GM21717 (cell line): Measurements from ENCODE around the gene IFT57.

Source experiments
- ATAC-seq: cut with Tn5 transposase; IDR thresholded peaks from one replicate; pipeline ENCODE4 v1.9.1; 2021; ENCODE audit warnings: mild to moderate bottlenecking, moderate library complexity; ENCODE audit not compliant: unreplicated experiment

Gene IFT57

DNA sequence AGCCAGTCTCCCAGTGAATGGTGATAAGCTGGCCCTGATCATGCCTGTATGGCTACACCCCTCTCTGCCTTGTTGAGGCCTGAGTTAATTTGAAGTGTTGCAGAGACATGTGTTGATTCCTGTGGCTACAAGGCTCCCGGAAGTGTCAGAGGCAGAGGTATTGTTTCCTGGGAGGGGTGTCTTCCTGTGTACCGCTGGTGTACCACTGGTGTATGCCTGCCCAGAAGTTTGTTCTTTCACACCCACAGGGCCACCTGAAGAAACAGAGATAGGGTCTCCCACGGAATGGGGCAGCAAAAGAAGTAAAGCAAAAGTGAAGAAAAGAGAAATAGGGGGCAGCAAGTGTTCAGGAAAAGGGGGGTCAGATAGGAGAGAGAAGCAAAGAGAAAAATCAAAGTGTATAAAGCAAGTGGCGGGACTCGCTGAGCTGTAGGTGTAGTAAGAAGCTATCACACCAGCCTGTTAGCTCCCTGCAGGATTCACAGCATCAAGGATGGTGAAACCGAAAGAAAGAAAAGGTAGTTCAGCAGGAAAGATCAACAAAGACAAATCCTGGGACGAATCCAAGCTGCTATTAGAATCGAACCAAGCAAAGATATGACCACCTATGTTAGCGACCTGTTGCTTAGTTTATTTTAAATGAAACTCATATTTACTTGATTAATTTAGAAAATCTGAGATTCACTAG is 94.8 kb downstream of the IFT57 start:
- no peak for ATAC-seq

DNA sequence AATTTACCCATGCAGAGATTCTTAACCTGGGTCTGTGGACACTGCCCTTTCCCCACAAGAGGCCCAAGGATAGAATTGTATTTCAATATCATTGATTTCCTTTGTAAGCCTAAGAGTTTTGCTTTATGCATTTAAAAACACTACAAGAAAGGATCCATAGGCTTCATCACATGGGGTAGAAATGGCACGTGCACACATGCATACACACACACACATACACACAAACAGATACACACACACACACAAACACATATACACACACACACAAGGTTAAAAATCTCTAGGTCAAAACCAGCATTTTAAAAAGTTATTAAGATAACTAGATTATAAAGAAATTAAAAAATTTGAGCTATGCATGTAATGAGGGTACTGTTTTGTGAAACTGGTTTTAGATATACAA is 95.9 kb downstream of the IFT57 start:
- ATAC-seq, result no peak

DNA sequence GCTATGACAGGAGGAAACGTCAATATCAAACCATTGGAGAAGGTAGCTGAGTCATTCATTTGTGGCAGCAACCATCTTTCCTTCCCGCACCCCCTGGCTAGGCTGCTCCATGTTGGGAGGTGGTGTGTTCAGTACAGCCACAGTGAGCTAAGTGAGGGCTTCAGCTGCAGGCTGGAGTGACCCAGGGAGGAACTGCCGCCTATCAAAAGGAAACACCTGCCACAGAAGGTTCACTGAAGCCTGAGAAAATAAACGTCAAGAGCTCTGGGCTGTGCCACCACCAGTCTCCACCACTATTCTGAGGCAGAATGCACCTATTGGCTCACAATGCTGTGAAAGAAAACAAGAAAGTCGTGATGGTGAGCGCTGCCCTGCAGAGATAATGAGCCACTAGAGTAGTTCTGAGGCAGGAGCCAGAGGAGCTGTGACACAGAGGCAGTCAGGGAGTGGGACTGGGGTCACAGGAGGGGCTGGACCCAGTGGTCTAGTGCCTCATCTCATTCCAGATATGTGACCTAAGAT is 96.6 kb downstream of the IFT57 start:
- ATAC-seq, result peak; percentile 50

DNA sequence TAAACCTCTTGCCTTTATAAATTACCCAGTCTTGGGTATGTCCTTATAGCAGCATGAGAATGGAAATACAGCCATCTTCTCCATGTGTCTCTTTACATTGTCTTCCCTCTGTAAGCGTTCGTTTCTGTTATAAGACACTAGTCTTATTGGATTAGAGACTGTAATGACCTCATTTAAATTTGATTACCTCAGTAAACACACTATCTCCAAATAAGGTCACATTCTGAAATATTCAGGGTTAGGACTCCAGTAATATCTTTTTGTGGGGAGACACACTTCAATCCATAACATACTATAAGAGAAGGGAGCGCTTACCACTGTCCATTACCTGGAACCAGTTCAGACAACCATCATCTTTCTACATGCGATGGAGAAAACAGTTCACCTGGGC is 97.1 kb downstream of the IFT57 start:
- ATAC-seq, result no peak

DNA sequence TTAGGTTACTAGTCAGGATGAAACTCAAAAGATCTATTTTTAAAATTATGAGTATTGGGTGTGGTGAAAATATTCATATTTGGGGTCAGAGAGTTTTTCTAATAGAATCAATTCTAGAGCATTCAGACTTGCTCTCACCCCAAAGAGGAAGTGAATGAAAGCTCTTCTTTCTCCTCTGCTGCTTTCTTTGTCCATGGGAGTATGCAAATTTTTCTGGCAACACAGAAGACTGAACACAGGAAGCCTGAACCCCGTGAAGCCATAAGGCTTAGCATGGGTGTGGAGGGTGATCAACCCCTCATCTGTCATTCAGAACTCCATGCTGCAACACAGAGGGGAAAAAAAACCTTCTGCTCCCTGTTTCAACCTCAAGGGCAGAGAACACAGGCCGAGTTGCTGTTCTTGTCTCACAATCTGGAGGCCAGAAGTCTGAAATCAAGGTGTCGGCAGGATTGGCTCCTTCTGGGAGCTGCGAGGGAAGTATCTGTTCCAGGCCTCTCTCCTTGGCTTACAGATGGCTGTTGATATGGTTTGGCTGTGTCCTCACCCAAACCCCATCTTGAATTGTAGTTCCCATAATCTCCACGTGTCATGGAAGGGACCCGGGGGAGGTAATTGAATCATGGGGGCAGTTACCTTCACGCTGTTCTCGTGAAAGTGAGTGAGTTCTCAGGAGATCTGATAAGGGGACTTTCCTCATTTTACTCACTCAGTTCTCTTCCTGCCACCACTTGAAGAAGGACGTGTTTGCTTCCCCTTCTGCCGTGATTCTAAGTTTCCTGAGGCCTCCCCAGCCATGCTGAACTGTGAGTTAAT is 97.7 kb downstream of the IFT57 start:
- ATAC-seq, result peak; percentile 87

DNA sequence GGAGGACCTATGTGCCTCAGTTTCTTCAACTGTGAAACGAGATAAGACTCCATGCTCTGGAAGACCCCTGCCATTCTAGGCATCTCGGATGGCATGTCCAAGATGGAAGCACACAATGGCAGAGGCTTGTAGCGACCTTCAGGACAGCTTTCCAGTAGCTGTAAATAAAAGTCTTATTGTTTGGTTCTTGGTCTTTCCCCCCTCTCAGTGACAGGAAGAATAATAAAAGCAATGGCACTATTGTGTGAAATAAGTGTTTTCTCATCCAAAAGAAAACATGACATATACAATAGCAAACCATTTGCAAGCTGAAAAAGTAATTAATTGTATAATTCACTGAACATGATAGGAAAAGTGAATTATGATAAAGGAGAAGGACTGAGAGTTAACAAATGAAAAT is 98.9 kb downstream of the IFT57 start:
- ATAC-seq, result no peak

DNA sequence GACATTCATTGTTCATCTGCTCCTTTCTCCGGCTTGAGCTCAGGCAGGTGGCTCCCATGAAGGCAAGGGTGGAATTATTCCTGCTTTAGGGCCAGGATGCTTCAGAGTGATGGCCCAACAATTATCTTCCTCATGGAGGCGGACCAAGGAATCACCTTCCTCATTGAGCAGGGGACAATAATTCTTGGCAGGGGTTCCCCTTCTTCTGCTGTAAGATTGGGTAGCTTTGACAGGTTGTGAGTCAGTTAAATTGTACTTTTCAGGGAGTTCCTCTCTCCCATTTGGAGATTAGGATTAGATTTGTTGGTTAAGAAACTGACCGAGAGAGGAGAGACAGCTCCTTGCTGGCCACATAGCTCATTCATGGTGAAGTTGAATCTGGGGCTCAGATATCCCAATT is 99.9 kb downstream of the IFT57 start:
- ATAC-seq, result no peak

DNA sequence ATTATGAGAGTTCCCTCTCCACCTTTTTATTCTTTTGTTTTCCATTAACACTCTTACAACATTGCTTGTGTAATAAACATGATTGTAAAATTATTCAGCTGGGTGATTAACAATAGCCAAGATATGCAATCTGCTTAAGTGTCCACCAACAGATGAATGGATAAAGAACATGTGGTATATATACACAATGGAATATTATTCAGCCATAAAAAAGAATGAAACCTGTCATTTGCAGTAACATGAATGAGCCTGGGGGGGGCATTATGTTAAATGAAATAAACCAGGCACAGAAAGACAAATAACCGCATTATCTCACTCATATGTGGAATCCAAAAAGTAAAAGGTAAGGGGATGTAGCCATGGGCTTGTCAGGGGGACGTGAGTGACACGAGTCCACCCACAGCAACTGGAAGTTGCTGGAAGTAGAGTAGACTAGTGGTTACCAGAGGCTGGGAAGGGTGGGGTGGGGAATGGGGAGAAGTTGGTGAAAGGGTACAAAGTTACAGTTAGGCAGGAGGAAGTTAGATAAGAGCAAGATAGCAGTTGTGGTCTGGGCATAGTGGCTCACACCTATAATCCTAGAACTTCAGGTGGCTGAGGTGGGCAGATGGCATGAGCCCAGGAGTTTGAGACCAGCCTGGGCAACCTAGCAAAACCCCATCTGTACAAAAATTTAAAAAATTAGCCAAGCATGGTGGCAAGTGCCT is 102.7 kb downstream of the IFT57 start:
- no peak for ATAC-seq

DNA sequence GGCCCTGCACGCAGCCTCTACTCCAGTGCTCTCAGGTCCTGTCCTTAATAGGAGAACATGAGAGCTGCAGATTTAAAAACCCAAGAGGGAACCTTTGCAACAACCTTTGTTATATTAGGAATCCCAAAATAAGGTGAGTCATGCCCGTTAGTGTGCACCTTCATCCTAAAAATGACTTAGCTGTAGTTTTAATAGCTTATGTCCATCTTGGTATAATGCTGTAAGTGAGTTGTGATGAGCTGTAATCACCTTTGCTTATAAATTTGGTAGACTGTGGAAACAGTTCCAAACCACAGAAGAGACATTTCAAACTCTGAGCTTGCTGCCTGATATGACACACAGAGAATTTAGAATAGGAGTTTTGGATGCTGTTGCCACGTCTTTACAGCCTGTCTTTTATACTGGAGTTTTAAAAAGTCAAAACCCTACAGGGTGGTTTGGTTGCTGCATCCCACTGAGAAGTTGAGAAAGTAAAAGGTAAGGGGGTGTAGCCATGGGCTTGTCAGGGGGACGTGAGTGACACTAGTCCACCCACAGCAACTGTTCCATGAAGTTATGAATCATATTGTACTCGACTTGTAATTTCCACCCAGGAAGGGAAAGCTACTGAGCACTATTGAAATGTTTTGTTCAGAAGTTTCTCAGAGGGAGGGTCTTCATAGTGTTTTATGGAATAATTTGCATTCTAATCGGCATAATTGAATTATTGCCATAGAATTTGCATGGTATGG is 104.0 kb downstream of the IFT57 start:
- no peak for ATAC-seq

DNA sequence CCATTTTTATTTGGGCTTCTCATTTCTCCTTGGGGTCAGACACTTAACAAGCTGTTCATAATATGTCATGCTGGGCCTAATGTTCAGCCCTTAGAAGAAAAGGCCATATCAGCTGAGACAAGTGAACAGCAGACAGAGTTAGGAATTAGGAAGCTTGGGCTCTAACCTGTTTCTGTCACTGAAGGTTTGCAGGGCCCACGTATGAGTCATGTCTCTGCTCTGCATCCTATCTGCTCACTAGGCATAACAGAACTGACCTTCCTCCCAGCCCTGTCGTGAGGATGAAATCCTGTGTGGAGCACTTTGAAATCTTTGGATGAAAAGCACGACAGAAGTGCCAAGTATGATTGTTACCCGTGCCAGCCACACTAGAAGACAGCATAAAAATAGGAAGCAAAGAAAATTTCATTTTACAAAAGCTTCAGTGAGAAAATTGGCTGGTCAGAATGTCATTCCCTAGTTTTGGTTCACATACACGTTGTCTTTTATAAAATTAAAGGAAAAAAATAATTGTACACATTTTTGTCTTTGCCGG is 104.9 kb downstream of the IFT57 start:
- ATAC-seq, result peak; percentile 53

DNA sequence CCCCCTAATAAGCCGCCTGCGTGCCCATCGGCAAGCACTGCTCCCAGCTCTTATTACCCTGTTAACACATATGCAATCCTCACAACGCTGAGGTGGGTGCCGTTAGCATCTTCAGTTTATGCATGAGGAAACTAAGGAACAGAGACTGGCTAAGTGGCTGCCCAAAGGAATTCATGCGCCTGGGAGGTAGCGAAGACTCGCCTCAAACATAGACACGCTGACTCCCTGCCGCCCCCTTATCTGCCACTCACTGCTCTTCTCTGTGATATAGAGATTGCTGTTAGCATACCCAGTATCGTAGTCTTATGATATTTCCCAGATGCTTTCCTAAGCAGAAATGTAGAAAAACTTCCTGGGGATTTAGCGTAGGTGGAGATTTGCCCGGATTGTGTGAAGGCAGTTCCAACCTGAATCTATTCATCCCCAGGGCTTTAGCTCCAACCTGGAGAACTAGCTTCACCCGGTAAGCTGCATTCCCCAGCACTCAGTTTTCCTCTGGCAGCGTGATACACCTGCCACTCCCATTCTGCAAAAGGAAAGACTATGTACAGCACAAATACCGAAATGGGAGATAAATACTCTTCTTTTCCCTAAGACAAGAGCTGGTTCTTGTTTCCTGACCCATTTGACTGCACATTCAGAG is 107.7 kb downstream of the IFT57 start:
- ATAC-seq, result no peak

DNA sequence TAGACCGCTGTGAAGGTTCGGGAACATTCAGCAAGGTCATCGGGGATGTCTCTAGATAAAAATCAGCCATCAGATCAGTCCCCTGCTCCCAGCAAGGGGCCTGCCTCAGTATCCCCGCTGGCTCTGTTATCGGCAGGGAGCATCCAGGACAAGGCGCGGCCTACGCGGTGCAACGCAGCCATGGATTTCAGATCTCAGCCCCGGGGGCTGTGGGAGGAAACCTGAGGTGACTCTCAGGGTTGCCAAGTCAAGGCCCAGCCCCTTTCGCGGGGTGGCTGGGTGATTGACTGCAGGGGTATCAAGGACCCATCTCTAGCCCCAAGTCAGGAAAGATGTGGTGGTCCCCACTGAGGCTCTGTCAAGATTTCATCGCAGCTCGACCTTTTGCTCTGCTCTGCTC is 108.2 kb downstream of the IFT57 start:
- no peak for ATAC-seq

DNA sequence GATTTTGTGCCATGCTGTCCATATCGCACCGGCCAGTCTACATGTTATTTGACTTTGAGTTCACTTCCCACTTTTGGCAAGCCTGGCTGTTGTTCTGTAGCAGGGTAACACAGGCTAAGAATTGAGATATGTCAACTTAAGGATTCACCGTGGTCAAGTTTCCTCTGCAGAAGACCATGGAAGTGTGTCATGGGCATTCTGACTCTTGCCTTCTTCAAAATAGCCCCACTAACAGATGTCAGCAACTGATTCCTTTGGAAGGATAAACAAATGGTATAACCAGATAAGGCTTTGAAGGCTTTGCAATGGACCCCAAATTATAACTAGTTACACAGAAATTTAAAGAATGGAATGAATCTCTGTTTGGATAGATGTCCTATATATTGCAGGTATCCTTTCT is 111.3 kb downstream of the IFT57 start:
- ATAC-seq, result no peak
